ENCODE data around the gene SH3GL1.

Gene SH3GL1

GRCh38 chr19:4390017-4390566, 10.3 kb downstream of the SH3GL1 start:
- TF ChIP-seq CTCF (IDR thresholded peaks at IDR 0.05; ENCODE audit: low read depth, low read length, missing control alignments) = no peak
- DNase-seq (ENCODE audit: extremely low read depth, low read depth) = no peak
- H3K4me3 ChIP-seq (replicated peaks; ENCODE audit: low read depth, low read length) = peak overlapping the region; percentile 19; the same call in 1 of the 2 replicates

- H3K4me3 ChIP-seq (replicated peaks; ENCODE audit: low read depth, low read length) = no peak overlapping the region
- DNase-seq (ENCODE audit: extremely low read depth, low read depth) = no peak
- TF ChIP-seq CTCF (IDR thresholded peaks at IDR 0.05; ENCODE audit: low read depth, low read length, missing control alignments) = no peak
Observed at GRCh38 chr19:4389511-4390016, 10.8 kb downstream of the SH3GL1 start.

GRCh38 chr19:4389064-4389375, 11.3 kb downstream of the SH3GL1 start:
- no peak overlapping the region for H3K4me3 ChIP-seq (replicated peaks; ENCODE audit: low read depth, low read length)
- no peak for TF ChIP-seq CTCF (IDR thresholded peaks at IDR 0.05; ENCODE audit: low read depth, low read length, missing control alignments)
- DNase-seq (ENCODE audit: extremely low read depth, low read depth) = no peak

GRCh38 chr19:4388337-4389063, 11.8 kb downstream of the SH3GL1 start:
- H3K4me3 ChIP-seq (replicated peaks; ENCODE audit: low read depth, low read length) = no peak overlapping the region
- DNase-seq (ENCODE audit: extremely low read depth, low read depth) = no peak
- TF ChIP-seq CTCF (IDR thresholded peaks at IDR 0.05; ENCODE audit: low read depth, low read length, missing control alignments) = no peak

- H3K4me3 ChIP-seq (replicated peaks; ENCODE audit: low read depth, low read length) = no peak overlapping the region
- DNase-seq (ENCODE audit: extremely low read depth, low read depth) = no peak
- no peak for TF ChIP-seq CTCF (IDR thresholded peaks at IDR 0.05; ENCODE audit: low read depth, low read length, missing control alignments)
Observed at GRCh38 chr19:4386041-4386782, 14.1 kb downstream of the SH3GL1 start.

GRCh38 chr19:4385291-4386040, 14.9 kb downstream of the SH3GL1 start:
- H3K4me3 ChIP-seq (replicated peaks; ENCODE audit: low read depth, low read length) = no peak overlapping the region
- no peak for DNase-seq (ENCODE audit: extremely low read depth, low read depth)
- TF ChIP-seq CTCF (IDR thresholded peaks at IDR 0.05; ENCODE audit: low read depth, low read length, missing control alignments) = no peak

All from HFF-Myc (cell line).